H7 (cell line): ENCODE data around the gene NCAM1. TPM values are rescaled to one million over a fixed set of nuclear protein-coding genes. Genes with fewer than 3 reads are reported as not detected.

Experiments
- DNase-seq: peaks from one replicate; pipeline ENCODE4 v3.0.0; 2012
- H3K27me3 ChIP-seq: 2 replicates; pipeline ENCODE4 v1.6.0; 2011; ENCODE audit warnings: mild to moderate bottlenecking, low read length; ENCODE audit not compliant: control insufficient read depth, insufficient read depth
- H3K36me3 ChIP-seq: replicated peaks from 2 replicates; pipeline ENCODE4 v1.5.1; 2011; ENCODE audit warnings: low read length; ENCODE audit not compliant: control insufficient read depth, insufficient read depth
- H3K4me3 ChIP-seq: 2 replicates; pipeline ENCODE4 v1.5.1; 2011; ENCODE audit warnings: low read depth, mild to moderate bottlenecking, control low read depth, low read length, moderate library complexity; ENCODE audit not compliant: insufficient read depth
- total RNA-seq: library from RNA; depleted of rRNA; stranded (reverse); fragments of >200 nt; shearing (Covaris generic); gene quantifications from 2 replicates; pipeline ENCODE4 v1.2.3, GENCODE V29; 2014

NCAM1 gene
- total RNA-seq, 1 experiment from 2014 or later: 7.1 TPM

DNA sequence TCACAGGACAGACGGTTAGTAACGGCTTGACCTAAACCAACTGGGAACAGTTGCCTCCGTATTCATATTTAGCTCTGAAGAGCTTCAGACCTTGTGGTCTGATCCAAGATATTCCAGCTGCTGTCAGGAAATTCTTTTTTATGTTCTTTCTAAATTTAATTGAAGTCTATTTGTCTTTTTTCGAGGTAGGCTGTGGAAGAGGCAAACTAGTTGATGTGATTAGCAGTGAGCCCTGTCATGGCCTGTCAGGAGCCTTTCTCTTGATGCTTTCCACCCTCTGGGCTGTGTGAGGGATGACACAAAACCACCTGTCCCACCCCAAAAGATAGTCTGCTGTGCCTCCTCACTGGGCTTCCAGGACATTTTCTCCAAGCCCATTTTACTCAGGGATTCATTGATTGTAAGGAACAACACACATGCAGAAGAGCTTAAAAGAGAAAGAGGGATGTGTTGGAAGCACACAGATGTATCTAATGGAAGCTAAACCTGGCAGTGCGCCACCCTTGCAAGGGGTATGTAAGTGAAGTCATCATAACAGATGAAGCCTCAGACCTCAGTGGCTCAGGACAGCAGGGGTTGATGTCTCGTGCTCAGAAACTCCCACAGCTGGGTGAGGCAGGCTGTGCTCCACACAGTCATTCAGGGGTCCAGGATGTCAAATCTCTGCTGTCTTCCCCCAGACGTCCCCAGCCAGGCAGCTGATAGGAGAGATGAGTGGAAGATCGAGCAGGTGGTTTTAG lies 170.0 kb downstream of the NCAM1 start:
- Histone ChIP-seq H3K27me3 (no peaks in the 10 kb centered on the region), H3K36me3 (no peaks in the 10 kb centered on the region), H3K4me3 (no peak overlapping the region)
- DNase-seq: no peak

- no peaks in the 10 kb centered on the region for H3K27me3 ChIP-seq
- no peaks in the 10 kb centered on the region for H3K36me3 ChIP-seq
- no peak overlapping the region for H3K4me3 ChIP-seq
- no peak for DNase-seq
Measured at GRCh38 chr11:113133071-113133470, 171.9 kb downstream of the NCAM1 start.

DNA sequence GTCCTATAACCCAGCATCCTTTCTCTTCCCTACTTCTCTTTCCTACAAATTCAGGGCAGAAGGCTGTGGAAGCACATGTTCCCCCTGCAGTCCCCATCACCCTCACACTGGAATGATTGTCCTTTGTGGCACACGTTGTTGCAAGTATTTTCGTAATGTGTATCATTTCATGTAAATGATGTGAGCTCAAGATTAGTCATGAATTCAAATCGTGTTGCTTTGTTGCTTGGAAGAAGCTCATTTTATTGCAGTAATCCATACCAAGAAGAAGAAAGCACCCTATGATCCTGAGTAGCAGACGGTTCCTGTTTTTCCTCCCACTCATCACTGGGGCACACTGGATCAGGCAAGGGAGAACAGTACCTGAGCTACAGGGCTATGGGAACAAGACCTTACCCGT lies 173.4 kb downstream of the NCAM1 start:
- Histone ChIP-seq H3K36me3 (no peaks in the 10 kb centered on the region), H3K4me3 (no peak overlapping the region), H3K27me3 (no peaks in the 10 kb centered on the region)
- no peak for DNase-seq

DNA sequence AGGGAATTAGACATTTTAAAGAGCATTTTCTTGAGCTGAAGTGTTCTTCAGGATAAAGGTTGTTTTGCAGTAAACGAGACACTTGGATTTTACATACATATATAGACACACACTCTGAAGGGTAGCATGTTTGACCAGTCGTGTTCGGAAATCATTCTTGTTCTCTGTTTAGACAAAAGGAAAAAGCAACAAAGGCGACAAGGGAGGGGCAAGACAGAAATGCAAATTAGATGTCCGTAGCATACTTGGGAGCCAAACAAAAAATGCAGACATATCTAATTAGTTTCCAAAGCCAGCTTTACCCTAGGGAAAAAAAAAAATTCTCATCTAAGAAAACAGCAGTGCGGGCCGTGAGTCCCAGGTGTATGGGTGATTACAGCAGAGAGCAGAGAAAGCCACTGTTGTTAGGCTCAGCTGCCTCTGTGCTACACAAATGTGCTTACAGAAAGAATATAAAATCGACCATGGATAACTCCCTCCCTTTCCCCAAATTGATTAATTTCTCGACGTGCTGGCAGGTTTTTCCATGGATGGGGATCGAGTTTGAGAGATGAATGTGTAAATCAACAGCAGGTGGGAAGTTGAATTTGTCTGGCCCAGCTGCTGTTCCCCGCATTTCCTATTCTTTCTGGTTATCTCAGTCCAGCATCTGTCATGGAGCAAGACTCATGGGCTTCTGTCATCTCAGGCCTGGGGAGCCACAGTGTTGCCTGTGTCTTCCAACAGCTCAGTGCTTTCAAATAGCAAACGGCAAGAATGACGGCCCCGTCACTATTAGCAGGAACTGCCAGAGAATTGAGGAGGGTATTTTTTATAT lies 176.7 kb downstream of the NCAM1 start:
- no peaks in the 10 kb centered on the region for H3K27me3 ChIP-seq
- H3K4me3 ChIP-seq: no peak overlapping the region
- DNase-seq: no peak
- no peaks in the 10 kb centered on the region for H3K36me3 ChIP-seq

GRCh38 chr11:113138731-113139130 lies 177.5 kb downstream of the NCAM1 start:
- no peaks in the 10 kb centered on the region for H3K36me3 ChIP-seq
- no peaks in the 10 kb centered on the region for H3K27me3 ChIP-seq
- DNase-seq: no peak
- no peak overlapping the region for H3K4me3 ChIP-seq

DNA sequence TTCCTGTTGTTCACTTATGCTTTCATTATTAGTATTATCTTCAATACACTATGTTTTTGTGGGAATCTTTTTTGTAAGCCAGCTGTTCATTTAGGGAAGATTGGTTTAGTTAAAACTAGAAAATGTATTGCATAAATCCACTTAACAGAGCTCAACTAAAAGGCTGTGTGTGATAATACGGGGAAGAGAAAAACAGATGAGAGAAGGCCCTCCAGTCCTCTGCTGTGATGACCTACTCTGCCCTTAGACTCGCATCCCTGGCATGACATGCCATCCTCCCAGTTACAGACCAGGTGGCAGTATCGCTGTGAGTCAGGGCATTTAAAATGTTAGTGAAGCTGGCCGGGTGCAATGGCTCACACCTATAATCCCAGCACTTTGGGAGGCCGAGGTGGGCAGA lies 179.8 kb downstream of the NCAM1 start:
- H3K4me3 ChIP-seq: no peak overlapping the region
- no peaks in the 10 kb centered on the region for H3K36me3 ChIP-seq
- DNase-seq: no peak
- H3K27me3 ChIP-seq: no peaks in the 10 kb centered on the region

- no peak overlapping the region for H3K4me3 ChIP-seq
- no peaks in the 10 kb centered on the region for H3K27me3 ChIP-seq
- DNase-seq: no peak
- no peaks in the 10 kb centered on the region for H3K36me3 ChIP-seq
Measured at GRCh38 chr11:113142508-113142907, 181.3 kb downstream of the NCAM1 start.

DNA sequence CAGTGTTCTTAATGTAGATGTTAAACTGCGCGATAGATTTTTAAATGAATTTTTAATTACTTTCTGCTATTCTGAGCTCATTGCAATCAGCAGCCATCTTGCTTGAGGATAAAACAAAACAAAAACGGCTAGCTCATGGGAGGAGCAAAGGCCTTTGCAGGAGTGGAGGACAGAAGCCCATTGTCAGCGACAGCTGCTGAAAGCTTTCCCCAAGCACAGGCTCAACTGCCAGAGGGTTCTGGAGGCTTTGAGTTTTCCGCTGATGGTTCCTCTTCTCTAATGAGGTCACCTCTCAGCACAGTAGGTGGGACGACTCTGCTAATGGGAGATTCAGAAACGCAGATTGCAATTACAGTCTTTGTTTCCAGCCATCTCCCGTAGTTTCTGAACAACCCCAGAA lies 186.0 kb downstream of the NCAM1 start:
- peak; percentile 13 for DNase-seq
- no peaks in the 10 kb centered on the region for H3K27me3 ChIP-seq
- no peaks in the 10 kb centered on the region for H3K36me3 ChIP-seq
- H3K4me3 ChIP-seq: no peak overlapping the region

- Histone ChIP-seq H3K27me3 (no peaks in the 10 kb centered on the region), H3K4me3 (no peak overlapping the region), H3K36me3 (no peaks in the 10 kb centered on the region)
- DNase-seq: no peak
Measured at GRCh38 chr11:113148076-113148475, 186.9 kb downstream of the NCAM1 start.

DNA sequence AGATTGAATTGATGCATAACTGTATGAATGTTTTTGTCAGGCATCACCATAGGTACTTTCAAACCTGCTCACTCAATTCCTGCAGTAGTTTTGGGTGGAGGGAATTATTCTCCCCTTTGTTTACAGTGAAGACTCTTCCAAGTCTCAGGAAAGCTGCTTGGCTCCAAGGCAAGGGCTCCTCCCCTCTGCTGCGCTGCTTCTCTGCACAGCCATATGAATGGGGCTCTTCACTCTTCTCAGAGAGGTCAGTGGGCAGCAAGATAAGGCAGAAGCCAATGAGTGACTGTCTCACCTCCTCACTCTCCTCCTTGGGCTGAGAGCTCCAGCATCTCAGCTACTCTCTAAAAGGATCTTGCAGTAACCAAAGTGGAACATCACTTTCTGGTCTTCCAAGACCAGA lies 187.4 kb downstream of the NCAM1 start:
- H3K4me3 ChIP-seq: no peak overlapping the region
- H3K27me3 ChIP-seq: no peaks in the 10 kb centered on the region
- DNase-seq: peak; percentile 11
- H3K36me3 ChIP-seq: no peaks in the 10 kb centered on the region

DNA sequence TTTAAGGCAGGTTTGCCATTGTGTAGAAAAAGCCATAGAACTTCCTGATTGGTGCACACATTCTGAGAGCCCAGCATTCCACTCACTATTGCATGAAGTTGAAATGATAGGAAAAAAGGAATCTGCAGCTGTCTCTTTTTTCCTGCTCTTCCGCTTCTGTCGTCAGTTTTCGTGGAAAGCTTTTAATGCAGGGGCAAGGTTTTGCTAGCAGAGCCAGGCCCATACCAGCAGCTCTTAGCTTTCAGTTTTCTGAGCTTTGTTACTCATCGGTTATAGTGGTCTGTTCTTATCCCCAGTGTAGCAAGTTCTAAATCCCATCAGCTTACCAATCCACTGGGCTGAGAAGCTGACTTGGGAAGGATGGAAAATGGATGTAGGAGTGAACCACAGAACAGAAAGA lies 190.3 kb downstream of the NCAM1 start:
- no peak for DNase-seq
- Histone ChIP-seq H3K4me3 (no peak overlapping the region), H3K36me3 (no peaks in the 10 kb centered on the region), H3K27me3 (no peaks in the 10 kb centered on the region)

GRCh38 chr11:113152500-113152899 lies 191.3 kb downstream of the NCAM1 start:
- DNase-seq: no peak
- H3K4me3 ChIP-seq: no peak overlapping the region
- H3K36me3 ChIP-seq: no peaks in the 10 kb centered on the region
- no peaks in the 10 kb centered on the region for H3K27me3 ChIP-seq

GRCh38 chr11:113153847-113154246 lies 192.6 kb downstream of the NCAM1 start:
- Histone ChIP-seq H3K4me3 (no peak overlapping the region), H3K27me3 (no peaks in the 10 kb centered on the region), H3K36me3 (no peaks in the 10 kb centered on the region)
- no peak for DNase-seq

- Histone ChIP-seq H3K27me3 (no peaks in the 10 kb centered on the region), H3K4me3 (no peak overlapping the region), H3K36me3 (no peaks in the 10 kb centered on the region)
- no peak for DNase-seq
Measured at GRCh38 chr11:113159988-113160807, 199.0 kb downstream of the NCAM1 start.

GRCh38 chr11:113160808-113161124 lies 199.5 kb downstream of the NCAM1 start:
- no peak for DNase-seq
- H3K27me3 ChIP-seq: no peaks in the 10 kb centered on the region
- no peak overlapping the region for H3K4me3 ChIP-seq
- no peaks in the 10 kb centered on the region for H3K36me3 ChIP-seq
